SH-SY5Y (cell line): ENCODE measurements around the gene LYZL2.

Experiments
- GATA2 ChIP-seq: IDR thresholded peaks from 2 replicates; pipeline ENCODE4 v1.6.1; 2011; ENCODE audit warnings: mild to moderate bottlenecking, low read depth, low read length
- GATA3 ChIP-seq: IDR thresholded peaks from 2 replicates; pipeline ENCODE4 v1.6.1; 2011; ENCODE audit warnings: low read depth, mild to moderate bottlenecking, low read length, moderate library complexity

GRCh38 chr10:30586828-30587227 is 42.7 kb downstream of the LYZL2 start:
- TF ChIP-seq GATA2: no peak
- no peak for TF ChIP-seq GATA3
